ENCODE data around the gene LALBA.
"Not testable (repeated sequence)": the region's sequence is repeated elsewhere in the genome, so short reads cannot be mapped to it uniquely, and the experiment has no call there.

The LALBA gene

DNA sequence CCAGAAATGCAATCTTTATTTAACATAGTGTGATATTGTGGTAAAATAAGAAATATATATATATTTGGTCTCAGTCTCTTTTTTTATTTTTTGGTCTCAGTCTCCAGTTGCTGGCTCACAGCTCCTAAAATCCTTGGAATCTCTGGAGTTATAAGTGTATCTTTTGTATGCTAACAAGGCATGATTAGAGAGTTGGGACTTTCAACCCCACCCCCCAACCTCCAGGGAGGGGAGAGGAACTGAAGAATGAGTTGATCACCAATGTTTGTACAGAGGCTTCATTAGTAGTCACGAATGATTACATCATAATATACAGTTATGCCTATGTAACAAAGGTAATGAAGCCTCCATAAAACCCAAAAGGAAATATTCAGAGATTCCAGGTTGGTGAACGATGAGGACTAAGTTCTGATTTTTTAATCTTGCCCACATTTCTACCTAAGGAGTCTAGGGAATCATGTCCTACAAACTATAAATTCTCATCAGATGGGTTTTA is 22.8 kb upstream of the LALBA start:
- Histone ChIP-seq H3K36me3 (ENCODE audit: insufficient read depth, insufficient read length, low read length) (no peaks in the 10 kb centered on the region), H3K27me3 (ENCODE audit: insufficient read depth, insufficient read length) (no peaks in the 10 kb centered on the region), H3K4me3 (ENCODE audit: insufficient read length, low read depth) (no peak overlapping the region), H3K9ac (ENCODE audit: insufficient read length, low read depth) (no peak overlapping the region), H3K9me3 (ENCODE audit: insufficient read depth, low read length) (peaks cover 12% of the 10 kb centered on the region), H3K4me1 (ENCODE audit: insufficient read depth, insufficient read length) (no peaks in the 10 kb centered on the region)
- TF ChIP-seq YY1 (IDR thresholded peaks at IDR 0.05; ENCODE audit: insufficient read depth, insufficient read length), result no peak
- no peak for TF ChIP-seq SUZ12 (IDR thresholded peaks at IDR 0.05; ENCODE audit: extremely low read depth, insufficient read depth, insufficient read length)
- TF ChIP-seq ZNF274 (IDR thresholded peaks at IDR 0.05; ENCODE audit: low read depth, low read length), result no peak
- DNase-seq (ENCODE audit: low read depth, low spot score), result no peak

DNA sequence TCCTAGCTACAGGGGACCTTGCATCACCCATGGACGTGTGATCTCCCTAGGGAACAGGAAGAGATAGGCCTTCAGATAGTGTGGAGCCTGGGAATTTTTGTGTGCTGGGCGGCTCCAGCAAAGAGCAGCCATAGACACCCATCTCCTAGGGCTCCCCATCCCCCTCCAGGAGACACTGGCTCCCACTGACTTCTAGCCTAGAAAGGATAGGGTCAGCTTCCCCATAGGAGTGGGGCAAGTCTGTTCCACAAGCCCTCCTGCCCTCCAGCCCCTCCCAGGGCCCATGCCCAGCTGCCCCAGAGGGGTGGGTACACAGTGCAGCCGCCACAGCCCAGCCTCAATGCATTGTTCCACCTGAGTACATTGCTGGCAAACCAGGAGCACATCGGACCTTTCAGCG is 16.5 kb upstream of the LALBA start:
- Histone ChIP-seq H3K9ac (ENCODE audit: insufficient read length, low read depth) (no peak overlapping the region), H3K9me3 (ENCODE audit: insufficient read depth, low read length) (no peaks in the 10 kb centered on the region), H3K4me3 (ENCODE audit: insufficient read length, low read depth) (no peak overlapping the region), H3K27me3 (ENCODE audit: insufficient read depth, insufficient read length) (no peaks in the 10 kb centered on the region), H3K4me1 (ENCODE audit: insufficient read depth, insufficient read length) (no peaks in the 10 kb centered on the region), H3K36me3 (ENCODE audit: insufficient read depth, insufficient read length, low read length) (no peaks in the 10 kb centered on the region)
- no peak for DNase-seq (ENCODE audit: low read depth, low spot score)
- TF ChIP-seq SUZ12 (IDR thresholded peaks at IDR 0.05; ENCODE audit: extremely low read depth, insufficient read depth, insufficient read length), result no peak
- no peak for TF ChIP-seq ZNF274 (IDR thresholded peaks at IDR 0.05; ENCODE audit: low read depth, low read length)
- no peak for TF ChIP-seq YY1 (IDR thresholded peaks at IDR 0.05; ENCODE audit: insufficient read depth, insufficient read length)

DNA sequence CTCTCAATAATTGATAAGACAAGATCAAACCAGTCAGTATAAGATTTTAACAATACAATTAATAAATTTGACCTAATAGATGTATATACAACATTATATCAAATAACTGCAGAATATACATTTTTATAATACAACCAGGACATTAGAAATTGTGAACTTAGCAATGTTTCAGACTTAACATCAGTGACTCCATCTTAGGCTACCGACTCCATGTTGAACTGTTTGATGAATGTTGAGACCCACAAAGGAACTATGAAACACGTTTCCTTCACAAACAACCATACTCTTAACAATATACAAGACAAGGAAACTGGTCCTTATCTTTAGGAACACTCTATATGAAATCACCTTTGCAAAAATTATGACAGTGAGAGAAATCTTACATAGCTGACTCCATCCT is 13.9 kb upstream of the LALBA start:
- Histone ChIP-seq H3K36me3 (ENCODE audit: insufficient read depth, insufficient read length, low read length) (no peaks in the 10 kb centered on the region), H3K9ac (ENCODE audit: insufficient read length, low read depth) (no peak overlapping the region), H3K4me3 (ENCODE audit: insufficient read length, low read depth) (no peak overlapping the region), H3K4me1 (ENCODE audit: insufficient read depth, insufficient read length) (no peaks in the 10 kb centered on the region), H3K9me3 (ENCODE audit: insufficient read depth, low read length) (no peaks in the 10 kb centered on the region), H3K27me3 (ENCODE audit: insufficient read depth, insufficient read length) (no peaks in the 10 kb centered on the region)
- TF ChIP-seq YY1 (IDR thresholded peaks at IDR 0.05; ENCODE audit: insufficient read depth, insufficient read length) (no peak), ZNF274 (IDR thresholded peaks at IDR 0.05; ENCODE audit: low read depth, low read length) (no peak), SUZ12 (IDR thresholded peaks at IDR 0.05; ENCODE audit: extremely low read depth, insufficient read depth, insufficient read length) (no peak)
- DNase-seq (ENCODE audit: low read depth, low spot score), result no peak

DNA sequence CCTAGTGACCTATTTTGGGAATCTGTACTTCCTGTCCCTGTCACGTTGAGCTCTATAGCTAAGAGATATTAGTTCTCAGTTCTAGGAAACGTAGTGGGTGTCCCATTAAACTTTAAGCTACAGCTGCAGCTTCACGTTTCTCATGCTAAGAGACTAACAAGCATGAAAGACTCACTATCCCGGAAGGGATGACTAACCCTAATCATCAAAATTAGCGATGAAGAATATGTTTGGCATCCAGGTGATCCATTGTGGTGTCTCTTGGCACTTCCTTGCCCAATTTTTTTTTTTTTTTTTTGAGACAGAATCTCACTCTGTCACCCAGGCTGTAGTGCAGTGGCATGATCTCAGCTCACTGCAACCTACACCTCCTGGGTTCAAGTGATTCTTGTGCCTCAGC is 11.0 kb upstream of the LALBA start:
- H3K36me3 ChIP-seq (ENCODE audit: insufficient read depth, insufficient read length, low read length), result no peaks in the 10 kb centered on the region
- H3K27me3 ChIP-seq (ENCODE audit: insufficient read depth, insufficient read length), result no peaks in the 10 kb centered on the region
- no peak for TF ChIP-seq ZNF274 (IDR thresholded peaks at IDR 0.05; ENCODE audit: low read depth, low read length)
- no peak for TF ChIP-seq SUZ12 (IDR thresholded peaks at IDR 0.05; ENCODE audit: extremely low read depth, insufficient read depth, insufficient read length)
- no peak for TF ChIP-seq YY1 (IDR thresholded peaks at IDR 0.05; ENCODE audit: insufficient read depth, insufficient read length)
- H3K9me3 ChIP-seq (ENCODE audit: insufficient read depth, low read length), result no peaks in the 10 kb centered on the region
- no peak overlapping the region for H3K9ac ChIP-seq (ENCODE audit: insufficient read length, low read depth)
- no peak for DNase-seq (ENCODE audit: low read depth, low spot score)
- no peak overlapping the region for H3K4me3 ChIP-seq (ENCODE audit: insufficient read length, low read depth)
- H3K4me1 ChIP-seq (ENCODE audit: insufficient read depth, insufficient read length), result no peaks in the 10 kb centered on the region

DNA sequence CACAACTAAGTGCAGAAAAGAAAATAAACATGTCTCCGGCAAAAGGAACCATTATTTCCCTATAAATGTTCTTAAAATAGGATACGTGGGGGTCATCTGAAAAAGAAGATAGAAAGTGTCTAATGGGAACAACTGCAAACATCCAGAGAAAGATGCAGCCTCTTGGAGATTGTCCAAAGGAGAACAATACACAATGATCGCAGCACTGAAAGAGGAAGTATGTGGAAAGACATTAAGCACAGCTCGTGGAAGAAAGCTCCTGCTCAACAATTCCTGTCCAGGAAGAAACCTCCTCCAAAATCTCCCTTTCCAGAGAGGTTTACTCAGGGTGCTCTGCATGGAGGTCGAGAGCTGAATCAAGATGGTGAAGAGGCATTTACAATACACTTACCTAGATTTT is 2.5 kb upstream of the LALBA start:
- DNase-seq (ENCODE audit: low read depth, low spot score), result no peak
- H3K4me3 ChIP-seq (ENCODE audit: insufficient read length, low read depth), result no peak overlapping the region
- no peaks in the 10 kb centered on the region for H3K36me3 ChIP-seq (ENCODE audit: insufficient read depth, insufficient read length, low read length)
- TF ChIP-seq YY1 (IDR thresholded peaks at IDR 0.05; ENCODE audit: insufficient read depth, insufficient read length) (no peak), ZNF274 (IDR thresholded peaks at IDR 0.05; ENCODE audit: low read depth, low read length) (no peak), SUZ12 (IDR thresholded peaks at IDR 0.05; ENCODE audit: extremely low read depth, insufficient read depth, insufficient read length) (no peak)
- H3K9me3 ChIP-seq (ENCODE audit: insufficient read depth, low read length), result no peaks in the 10 kb centered on the region
- no peaks in the 10 kb centered on the region for H3K27me3 ChIP-seq (ENCODE audit: insufficient read depth, insufficient read length)
- no peak overlapping the region for H3K9ac ChIP-seq (ENCODE audit: insufficient read length, low read depth)
- H3K4me1 ChIP-seq (ENCODE audit: insufficient read depth, insufficient read length), result no peaks in the 10 kb centered on the region

DNA sequence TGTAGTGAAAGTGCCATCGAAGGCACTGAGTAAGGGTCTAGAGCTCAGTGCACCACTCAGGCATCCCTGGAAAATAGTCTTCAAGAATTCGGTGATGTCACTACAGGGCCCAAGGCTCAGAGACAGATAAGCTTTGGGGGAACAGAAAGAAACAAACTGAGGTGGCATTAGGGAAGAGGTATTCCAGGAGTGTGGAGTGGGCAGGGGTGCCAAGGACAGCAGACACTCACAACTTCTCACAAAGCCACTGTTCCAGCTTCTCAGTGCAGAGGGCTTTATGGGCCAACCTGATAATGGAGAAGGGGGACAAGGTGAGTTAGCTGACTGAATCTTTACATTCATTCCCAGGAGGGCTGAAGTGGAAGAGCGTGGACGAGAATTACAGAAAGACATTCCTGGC is 2.1 kb downstream of the LALBA start:
- H3K4me3 ChIP-seq (ENCODE audit: insufficient read length, low read depth), result no peak overlapping the region
- H3K27me3 ChIP-seq (ENCODE audit: insufficient read depth, insufficient read length), result peaks cover 2% of the 10 kb centered on the region
- H3K9me3 ChIP-seq (ENCODE audit: insufficient read depth, low read length), result no peaks in the 10 kb centered on the region
- no peak for DNase-seq (ENCODE audit: low read depth, low spot score)
- no peaks in the 10 kb centered on the region for H3K36me3 ChIP-seq (ENCODE audit: insufficient read depth, insufficient read length, low read length)
- no peak for TF ChIP-seq YY1 (IDR thresholded peaks at IDR 0.05; ENCODE audit: insufficient read depth, insufficient read length)
- H3K9ac ChIP-seq (ENCODE audit: insufficient read length, low read depth), result no peak overlapping the region
- no peaks in the 10 kb centered on the region for H3K4me1 ChIP-seq (ENCODE audit: insufficient read depth, insufficient read length)

DNA sequence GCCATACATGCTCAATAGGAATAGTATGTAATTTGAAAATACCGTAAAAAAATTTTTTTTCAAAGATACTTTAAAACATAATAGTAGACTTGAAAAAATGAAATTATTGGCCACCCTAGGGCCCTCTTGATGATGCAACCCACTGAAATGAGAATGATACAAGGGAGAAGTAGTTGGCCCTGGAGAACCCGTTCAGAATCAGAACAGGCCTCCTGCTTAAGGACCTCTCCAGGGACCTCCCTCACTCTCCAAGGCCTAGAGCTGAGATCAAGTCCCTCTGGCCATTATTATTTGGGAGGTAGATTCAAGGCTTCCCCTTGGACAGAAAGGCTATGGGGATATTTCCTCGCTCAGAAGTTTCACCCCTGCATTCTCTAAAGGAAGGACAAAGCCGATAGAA is 11.9 kb downstream of the LALBA start:
- peaks cover 8% of the 10 kb centered on the region; the same call in 1 of the 2 replicates for H3K9me3 ChIP-seq (ENCODE audit: insufficient read depth, low read length)
- no peak for DNase-seq (ENCODE audit: low read depth, low spot score)
- H3K4me3 ChIP-seq (ENCODE audit: insufficient read length, low read depth), result no peak overlapping the region
- H3K36me3 ChIP-seq (ENCODE audit: insufficient read depth, insufficient read length, low read length), result no peaks in the 10 kb centered on the region
- peaks cover 3% of the 10 kb centered on the region for H3K4me1 ChIP-seq (ENCODE audit: insufficient read depth, insufficient read length)
- TF ChIP-seq ZNF274 (IDR thresholded peaks at IDR 0.05; ENCODE audit: low read depth, low read length) (no peak), SUZ12 (IDR thresholded peaks at IDR 0.05; ENCODE audit: extremely low read depth, insufficient read depth, insufficient read length) (no peak), YY1 (IDR thresholded peaks at IDR 0.05; ENCODE audit: insufficient read depth, insufficient read length) (no peak)
- H3K27me3 ChIP-seq (ENCODE audit: insufficient read depth, insufficient read length), result peaks cover under 1% of the 10 kb centered on the region
- H3K9ac ChIP-seq (ENCODE audit: insufficient read length, low read depth), result no peak overlapping the region

DNA sequence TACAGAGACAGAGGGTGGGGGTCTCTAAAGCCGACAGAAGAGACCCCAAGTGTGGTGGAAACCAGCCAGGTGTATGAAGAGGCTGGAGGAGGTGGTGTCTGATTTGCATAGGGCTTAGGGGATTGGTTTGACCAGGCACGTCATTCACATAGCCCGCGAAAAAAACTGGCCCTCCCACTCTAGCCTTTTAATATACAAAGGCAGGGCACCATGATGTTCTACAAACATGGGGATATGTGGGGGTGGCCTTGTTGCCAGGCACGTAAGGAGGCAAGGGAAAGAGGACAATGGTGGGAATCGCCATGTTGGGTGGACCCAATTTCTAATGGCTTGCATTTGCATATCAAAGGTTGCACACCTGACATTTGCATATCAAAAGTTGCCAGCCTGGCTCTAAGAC is 13.2 kb downstream of the LALBA start:
- Histone ChIP-seq H3K9ac (ENCODE audit: insufficient read length, low read depth) (no peak overlapping the region), H3K4me3 (ENCODE audit: insufficient read length, low read depth) (no peak overlapping the region), H3K27me3 (ENCODE audit: insufficient read depth, insufficient read length) (no peaks in the 10 kb centered on the region), H3K4me1 (ENCODE audit: insufficient read depth, insufficient read length) (peaks cover 3% of the 10 kb centered on the region), H3K36me3 (ENCODE audit: insufficient read depth, insufficient read length, low read length) (no peaks in the 10 kb centered on the region), H3K9me3 (ENCODE audit: insufficient read depth, low read length) (peaks cover 9% of the 10 kb centered on the region)
- no peak for TF ChIP-seq SUZ12 (IDR thresholded peaks at IDR 0.05; ENCODE audit: extremely low read depth, insufficient read depth, insufficient read length)
- TF ChIP-seq YY1 (IDR thresholded peaks at IDR 0.05; ENCODE audit: insufficient read depth, insufficient read length), result no peak
- no peak for TF ChIP-seq ZNF274 (IDR thresholded peaks at IDR 0.05; ENCODE audit: low read depth, low read length)
- DNase-seq (ENCODE audit: low read depth, low spot score), result peak; percentile 25

DNA sequence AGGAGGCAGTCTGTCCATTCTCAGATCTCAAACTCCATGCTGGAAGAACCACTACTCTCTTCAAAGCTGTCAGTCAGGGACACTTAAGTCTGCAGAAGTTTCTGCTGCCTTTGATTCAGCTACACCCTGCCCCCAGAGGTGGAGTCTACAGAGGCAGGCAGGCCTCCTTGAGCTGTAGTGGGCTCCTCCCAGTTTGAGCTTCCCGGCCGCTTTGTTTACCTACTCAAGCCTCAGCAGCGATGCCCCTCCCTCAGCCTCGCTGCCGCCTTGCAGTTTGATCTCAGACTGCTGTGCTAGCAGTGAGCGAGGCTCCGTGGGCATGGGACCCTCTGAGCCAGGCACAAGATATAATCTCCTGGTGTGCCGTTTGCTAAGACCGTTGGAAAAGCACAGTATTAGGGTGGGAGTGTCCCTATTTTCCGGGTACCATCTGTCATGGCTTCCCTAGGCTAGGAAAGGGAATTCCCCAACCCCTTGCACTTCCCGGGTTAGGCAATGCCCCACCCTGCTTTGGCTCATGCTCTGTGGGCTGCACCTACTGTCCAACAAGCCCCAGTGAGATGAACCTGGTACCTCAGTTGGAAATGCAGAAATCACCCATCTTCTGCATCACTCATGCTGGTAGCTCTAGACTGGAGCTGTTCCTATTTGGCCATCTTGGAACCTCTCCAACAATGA is 16.0 kb downstream of the LALBA start:
- peak; percentile 15 for DNase-seq (ENCODE audit: low read depth, low spot score)
- not testable (repeated sequence) for H3K27me3 ChIP-seq (ENCODE audit: insufficient read depth, insufficient read length); H3K36me3 ChIP-seq (ENCODE audit: insufficient read depth, insufficient read length, low read length); H3K9ac ChIP-seq (ENCODE audit: insufficient read length, low read depth); H3K4me1 ChIP-seq (ENCODE audit: insufficient read depth, insufficient read length)
- H3K4me3 ChIP-seq (ENCODE audit: insufficient read length, low read depth), result peak overlapping the region; percentile 24
- H3K9me3 ChIP-seq (ENCODE audit: insufficient read depth, low read length), result peaks cover 13% of the 10 kb centered on the region

DNA sequence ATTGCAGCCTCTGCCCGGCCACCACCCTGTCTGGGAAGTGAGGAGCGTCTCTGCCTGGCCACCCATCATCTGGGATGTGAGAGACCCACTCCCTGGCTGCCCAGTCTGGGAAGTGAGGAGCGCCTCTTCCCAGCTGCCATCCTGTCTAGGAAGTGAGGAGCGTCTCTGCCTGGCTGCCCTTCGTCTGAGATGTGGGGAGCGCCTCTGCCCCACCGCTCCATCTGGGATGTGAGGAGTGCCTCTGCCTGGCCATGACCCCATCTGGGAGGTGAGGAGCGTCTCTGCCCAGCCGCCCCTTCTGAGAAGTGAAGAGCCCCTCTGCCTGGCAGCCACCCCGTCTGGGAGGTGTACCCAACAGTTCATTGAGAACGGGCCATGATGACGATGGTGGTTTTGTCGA is 18.2 kb downstream of the LALBA start:
- DNase-seq (ENCODE audit: low read depth, low spot score); H3K27me3 ChIP-seq (ENCODE audit: insufficient read depth, insufficient read length); H3K4me1 ChIP-seq (ENCODE audit: insufficient read depth, insufficient read length); H3K36me3 ChIP-seq (ENCODE audit: insufficient read depth, insufficient read length, low read length); H3K9ac ChIP-seq (ENCODE audit: insufficient read length, low read depth); H3K4me3 ChIP-seq (ENCODE audit: insufficient read length, low read depth): not testable (repeated sequence)
- peaks cover 13% of the 10 kb centered on the region for H3K9me3 ChIP-seq (ENCODE audit: insufficient read depth, low read length)

Measured in NT2/D1 (cell line).